Activated CD4-positive, alpha-beta T cell treated with anti-CD3 and anti-CD28 coated beads for 4 hours (primary cell): ENCODE data around the gene ARHGAP15.

Experiments
- DNase-seq, 2 donors: peaks; one replicate each; pipeline ENCODE4 v3.0.0-alpha.2; 2020

ARHGAP15 gene

GRCh38 chr2:143740431-143740830, 611.2 kb downstream of the ARHGAP15 start:
- DNase-seq, result no peak

GRCh38 chr2:143741205-143741604, 612.0 kb downstream of the ARHGAP15 start:
- DNase-seq, result no peak

- DNase-seq, result no peak
Measured at GRCh38 chr2:143742581-143742980, 613.4 kb downstream of the ARHGAP15 start.

- DNase-seq, result no peak
Measured at GRCh38 chr2:143744114-143744513, 614.9 kb downstream of the ARHGAP15 start.

- no peak for DNase-seq
Measured at GRCh38 chr2:143745060-143745459, 615.8 kb downstream of the ARHGAP15 start.

DNA sequence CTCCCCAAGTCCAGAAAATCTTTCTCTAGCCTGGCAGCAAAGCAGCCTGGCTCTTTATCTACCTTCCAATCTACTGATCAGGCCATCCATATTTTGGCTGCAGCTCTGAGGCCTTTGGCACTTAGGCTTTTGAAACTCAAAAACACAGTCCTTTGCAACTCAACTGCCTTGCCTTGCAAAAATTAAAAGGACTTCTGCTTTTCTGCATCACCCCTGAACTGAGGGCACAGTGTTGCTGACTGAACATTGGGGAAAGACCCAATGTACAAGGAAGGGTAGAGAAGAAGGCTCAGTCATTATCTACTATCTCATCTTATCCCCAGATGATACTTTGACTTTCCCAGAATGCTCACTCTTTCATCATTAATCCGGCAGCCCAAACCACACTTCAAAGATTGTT, 625.5 kb downstream of the ARHGAP15 start:
- DNase-seq, result no peak

DNA sequence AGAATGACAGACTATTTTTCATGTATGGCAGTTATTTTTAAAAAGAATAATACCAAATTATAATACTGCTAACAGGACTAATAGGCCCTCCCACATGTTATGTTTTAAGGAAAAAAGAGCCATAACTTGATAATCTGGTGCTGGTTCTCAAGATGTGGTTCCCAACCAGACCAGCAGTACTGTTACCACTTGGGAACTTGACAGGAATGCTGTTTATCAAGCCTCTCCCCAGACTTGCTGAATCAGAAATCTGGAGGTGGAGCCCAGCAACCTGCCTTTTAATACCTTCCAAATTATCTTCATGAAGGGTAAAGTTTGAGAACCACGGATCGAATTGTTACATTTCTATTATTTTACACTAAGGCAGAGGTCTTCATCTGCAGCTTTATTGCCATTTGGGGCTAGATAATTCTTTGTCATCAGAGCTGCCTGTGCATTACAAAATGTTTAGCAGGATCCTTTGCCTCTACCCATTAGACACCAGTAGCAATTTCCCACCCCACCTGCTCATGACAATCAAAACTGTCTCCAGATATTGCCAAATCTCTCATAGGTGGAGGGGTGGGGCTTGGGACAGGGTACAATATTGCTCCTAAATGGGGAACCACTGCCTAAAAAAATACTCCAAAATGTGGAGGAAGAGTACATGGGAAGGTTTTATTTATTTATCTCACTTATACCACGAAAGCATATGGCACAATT, 629.6 kb downstream of the ARHGAP15 start:
- no peak for DNase-seq

DNA sequence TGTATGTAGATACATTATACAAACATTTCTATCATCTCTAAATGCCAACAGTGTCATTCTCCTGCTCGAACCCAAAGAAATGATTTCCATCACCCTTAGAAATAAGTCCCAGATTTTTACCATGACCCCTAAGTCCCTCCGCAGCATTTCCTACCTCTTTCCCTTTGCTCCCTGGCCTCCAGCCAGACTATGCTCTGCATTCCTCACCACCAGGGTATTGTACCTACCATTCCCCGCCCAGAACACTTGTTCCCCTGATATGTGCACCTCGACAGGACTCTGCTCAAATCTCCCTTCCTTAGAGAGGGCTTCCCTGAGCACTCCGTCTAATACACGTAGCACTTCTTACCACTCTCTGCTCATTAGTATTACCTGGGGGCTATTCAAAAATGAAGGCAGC, 630.2 kb downstream of the ARHGAP15 start:
- no peak for DNase-seq

DNA sequence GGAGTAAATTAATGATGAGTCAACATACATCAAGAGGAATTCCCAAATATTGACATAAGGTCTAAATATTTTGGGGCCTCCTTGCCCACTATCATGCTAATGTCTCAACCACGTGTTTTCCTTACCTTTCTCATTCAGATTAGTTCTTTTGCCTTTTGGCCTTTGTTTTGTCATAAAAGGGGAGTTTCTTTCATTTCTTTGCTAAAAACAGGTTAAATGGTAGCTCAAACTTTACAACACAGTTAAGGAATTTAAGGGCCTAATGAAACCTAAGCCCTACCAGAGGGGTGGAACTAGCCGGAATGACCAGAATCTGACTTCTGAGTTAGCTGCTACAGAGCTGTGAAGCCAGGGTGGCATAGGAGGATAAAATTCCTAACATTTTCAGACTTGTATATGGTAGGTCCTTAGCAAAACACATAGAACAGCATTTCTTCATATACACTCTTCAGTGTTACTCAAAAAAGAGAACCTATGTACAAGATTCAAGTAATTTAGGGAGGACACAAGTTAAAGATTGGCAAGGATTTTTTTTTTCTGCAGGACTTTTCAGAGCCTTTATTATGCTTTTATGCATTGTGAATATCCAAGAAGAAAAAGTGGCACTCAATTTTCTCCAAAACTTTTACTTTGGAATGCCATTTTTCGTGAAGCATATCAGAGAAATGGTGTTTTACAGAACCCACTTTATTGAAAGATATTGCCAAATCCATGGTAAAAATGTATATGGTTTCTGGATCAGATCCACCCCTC, 633.1 kb downstream of the ARHGAP15 start:
- no peak for DNase-seq

DNA sequence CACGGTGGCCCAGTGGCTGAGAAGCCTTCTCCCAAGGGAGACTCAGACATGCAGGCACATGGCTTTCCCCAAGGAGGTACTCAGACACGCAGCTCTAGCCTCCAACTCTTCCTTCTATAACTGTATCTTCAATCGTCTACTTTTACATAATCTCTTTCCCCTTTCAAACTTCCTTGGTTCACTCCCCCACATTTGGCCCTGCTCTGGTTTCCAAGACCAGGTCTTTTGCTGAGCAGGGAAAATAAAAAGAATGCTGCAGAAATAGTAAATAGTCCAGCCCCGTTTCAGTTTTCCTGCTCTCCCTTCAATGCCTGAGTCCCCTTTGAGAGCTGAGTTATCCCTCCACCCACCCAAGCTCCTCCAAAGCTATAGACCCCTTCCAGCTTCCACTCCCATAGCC, 635.0 kb downstream of the ARHGAP15 start:
- DNase-seq, result no peak

GRCh38 chr2:143764706-143765105, 635.5 kb downstream of the ARHGAP15 start:
- no peak for DNase-seq

- no peak for DNase-seq
Measured at GRCh38 chr2:143768991-143769390, 639.8 kb downstream of the ARHGAP15 start.

DNA sequence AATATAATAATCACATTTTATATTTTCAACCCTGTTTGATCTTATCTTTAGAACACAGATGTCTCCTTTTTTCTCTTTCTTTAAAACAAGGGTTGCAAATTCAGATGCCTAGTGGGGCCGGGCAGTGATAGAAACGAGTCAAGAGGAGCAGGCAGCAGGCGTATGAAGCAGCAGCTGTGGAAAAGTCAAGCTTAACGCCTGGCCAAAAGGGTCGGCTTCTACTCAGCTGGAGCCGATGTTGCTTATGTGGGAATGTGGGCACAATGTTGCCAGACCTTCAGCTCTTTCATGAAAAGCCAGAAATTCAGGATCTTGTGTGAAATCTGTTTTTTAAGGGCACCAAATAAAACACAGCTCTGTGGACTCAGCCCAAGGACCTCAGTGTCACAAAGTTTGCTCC, 642.7 kb downstream of the ARHGAP15 start:
- DNase-seq, result no peak

GRCh38 chr2:143776526-143777297, 647.5 kb downstream of the ARHGAP15 start:
- DNase-seq, result no peak

DNA sequence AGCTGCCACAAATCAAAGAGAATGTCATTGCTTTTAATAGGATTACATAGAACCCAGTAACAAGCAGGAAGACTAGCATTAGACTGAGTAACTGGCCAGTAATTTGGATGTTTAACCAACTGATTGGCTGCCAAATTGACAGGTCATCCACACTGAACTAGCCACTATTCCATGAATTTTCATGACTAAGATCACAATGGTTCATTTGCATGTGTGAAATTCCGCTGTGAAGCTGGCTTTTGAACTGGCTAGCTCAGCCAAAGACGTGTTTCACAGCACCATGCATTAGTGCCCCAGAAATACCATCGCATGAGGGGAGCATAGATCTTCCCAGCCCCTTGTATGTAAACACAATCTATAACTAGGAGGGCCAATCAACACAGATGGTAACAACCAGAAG, 649.8 kb downstream of the ARHGAP15 start:
- no peak for DNase-seq

DNA sequence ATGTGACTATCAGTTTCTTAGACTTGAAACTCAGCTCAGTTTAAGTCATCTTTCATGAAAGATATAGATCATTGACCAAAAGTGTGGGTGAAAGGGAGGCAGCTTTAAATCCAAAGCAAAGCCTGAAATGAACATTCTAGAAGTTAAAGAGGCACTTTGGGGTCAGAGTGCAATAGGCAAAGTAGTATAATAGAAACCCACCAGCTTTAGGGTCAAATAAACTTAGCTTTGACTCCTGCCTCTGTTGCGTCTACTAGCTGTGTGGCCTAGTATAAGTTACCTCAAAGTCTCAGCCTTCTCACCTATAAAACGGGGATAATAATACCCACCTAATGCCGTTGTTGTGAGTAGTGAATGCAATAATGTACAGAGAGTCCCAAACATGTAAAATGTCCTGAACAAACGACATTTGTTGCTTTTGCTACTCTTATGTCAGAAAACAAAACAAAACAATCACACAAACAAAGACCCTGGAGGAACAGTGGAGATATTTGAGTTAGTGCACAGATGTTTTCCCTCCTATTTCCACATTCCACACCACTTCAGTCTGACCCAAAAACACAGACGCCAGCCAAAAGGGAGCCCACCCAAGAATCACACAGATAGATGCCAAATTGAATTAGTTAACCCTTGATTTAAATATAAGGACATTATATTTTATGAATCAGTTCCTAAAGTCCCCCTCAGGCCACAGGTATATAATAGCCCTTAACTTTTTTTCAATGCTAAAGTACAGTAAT, 657.0 kb downstream of the ARHGAP15 start:
- DNase-seq, result no peak

- DNase-seq, result no peak
Measured at GRCh38 chr2:143787674-143788073, 658.5 kb downstream of the ARHGAP15 start.

DNA sequence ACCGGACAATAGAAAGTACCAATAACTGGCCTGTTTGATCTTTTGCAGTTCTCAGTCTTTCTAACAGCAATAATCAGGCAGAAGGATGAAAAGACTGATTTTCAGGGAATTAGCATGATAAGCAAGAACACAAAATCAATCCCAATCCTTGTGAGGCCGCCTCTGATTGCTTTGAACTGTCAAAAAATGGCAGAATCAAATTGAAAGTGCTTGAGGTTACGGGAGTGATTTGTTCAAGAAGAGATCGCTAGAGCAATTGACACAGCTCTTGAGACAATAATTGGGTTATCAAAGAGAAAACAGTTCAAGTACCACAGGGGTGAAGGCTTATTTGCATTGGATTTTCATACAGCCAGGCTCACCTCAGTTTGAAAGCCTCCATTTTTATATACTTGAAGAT, 663.4 kb downstream of the ARHGAP15 start:
- DNase-seq, result no peak

DNA sequence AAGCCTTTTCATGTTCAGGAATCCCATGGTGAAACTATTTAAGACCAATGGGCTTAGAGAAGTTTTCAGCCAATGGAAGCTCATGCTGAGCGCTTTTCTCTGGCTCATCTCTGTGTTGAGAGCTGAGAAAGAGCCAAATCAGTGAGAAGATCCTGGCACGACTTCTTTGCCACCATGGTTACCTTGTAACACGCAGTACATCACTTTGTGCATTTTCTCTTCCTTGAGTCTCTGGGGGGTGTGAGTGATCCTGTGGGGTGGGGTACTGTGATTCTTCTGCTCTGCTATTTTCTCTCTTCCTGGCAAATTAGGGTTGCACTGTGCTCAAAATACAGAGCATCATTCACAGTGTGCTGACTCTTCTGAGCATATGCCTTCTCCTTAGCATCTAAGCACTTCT, 664.2 kb downstream of the ARHGAP15 start:
- DNase-seq, result no peak

- no peak for DNase-seq
Measured at GRCh38 chr2:143796051-143796450, 666.8 kb downstream of the ARHGAP15 start.

GRCh38 chr2:143801561-143801960, 672.3 kb downstream of the ARHGAP15 start:
- no peak for DNase-seq

- no peak for DNase-seq
Measured at GRCh38 chr2:143802242-143802641, 673.0 kb downstream of the ARHGAP15 start.
